HuH-7.5 (cell line): Measurements from ENCODE around the gene TRIM34.
"Not testable (repeated sequence)": the region's sequence is repeated elsewhere in the genome, so short reads cannot be mapped to it uniquely, and the experiment has no call there.

Source experiments
- DNase-seq: peaks from one replicate; pipeline ENCODE4 v3.0.0; 2011; ENCODE audit warnings: low spot score

TRIM34 gene

GRCh38 chr11:5684036-5684645 is 59.3 kb downstream of the TRIM34 start:
- DNase-seq: no peak

- DNase-seq: peak; percentile 89
These were observed 60.0 kb downstream of the TRIM34 start, which contains the start of gene TRIM5 for GRCh38 chr11:5684646-5685362. TRIM5 (minus strand) TSS chr11:5685074; CDS start chr11:5680177, 4,897 bp downstream.

DNA sequence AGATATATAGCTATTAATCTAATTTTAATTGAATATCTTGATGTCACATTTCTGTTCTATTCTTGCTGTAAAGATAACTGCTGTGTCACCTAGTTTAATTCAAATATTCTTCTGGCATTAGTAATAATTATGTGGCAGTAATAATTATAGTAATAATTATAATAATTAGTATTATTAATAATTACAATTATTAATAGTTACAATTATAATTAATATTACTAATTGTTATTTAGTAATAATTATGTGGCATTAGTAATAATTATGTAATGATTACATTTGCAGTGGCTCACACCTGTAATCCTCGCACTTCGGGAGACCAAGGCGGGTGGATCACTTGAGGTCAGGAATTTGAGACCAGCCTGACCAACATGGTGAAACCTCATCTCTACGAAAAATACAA is 61.6 kb downstream of the TRIM34 start:
- DNase-seq: no peak

DNA sequence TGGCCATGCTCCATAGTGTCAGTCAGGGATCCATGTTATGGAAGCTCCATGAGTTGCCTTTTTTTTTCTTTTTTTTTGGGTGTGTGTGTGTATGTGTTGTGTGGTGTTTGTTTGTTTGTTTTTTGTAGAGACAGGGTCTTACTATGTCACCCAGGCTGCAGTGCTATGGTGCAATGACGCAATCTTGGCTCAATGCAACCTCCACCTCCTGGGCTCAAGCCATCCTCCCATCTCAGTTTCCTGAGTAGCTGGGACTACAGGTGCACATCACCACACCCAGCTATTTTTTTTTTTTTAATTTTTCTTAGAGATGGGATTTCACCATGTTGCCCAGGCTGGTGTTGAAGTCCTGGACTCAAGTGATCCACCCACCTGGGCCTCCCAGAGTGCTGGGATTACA is 63.7 kb downstream of the TRIM34 start:
- no peak for DNase-seq

- DNase-seq: no peak
These were observed 64.8 kb downstream of the TRIM34 start, which contains the start of gene TRIM22 for GRCh38 chr11:5689551-5689983. TRIM22 (plus strand) TSS chr11:5689790; CDS start chr11:5696233, 6,443 bp downstream.

DNA sequence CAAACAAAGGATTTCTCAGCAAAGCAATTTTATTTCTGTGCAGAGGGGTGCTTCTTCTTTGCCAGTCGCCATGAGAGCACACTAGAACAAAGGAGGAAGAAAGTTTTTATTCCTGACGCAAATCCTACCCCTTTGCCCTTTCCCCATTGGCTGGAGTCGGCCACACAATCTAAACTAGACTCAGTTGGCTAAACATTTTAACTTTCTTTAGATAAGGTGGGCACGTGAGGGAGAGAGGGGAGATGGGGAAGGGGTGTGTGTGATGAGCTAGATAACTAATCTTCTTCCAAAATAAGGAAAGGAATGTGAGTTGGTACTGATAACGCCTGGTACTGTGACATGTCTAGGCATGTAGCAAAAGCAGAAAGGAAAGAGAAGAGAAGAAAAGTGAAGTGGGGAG is 65.4 kb downstream of the TRIM34 start:
- DNase-seq: no peak

DNA sequence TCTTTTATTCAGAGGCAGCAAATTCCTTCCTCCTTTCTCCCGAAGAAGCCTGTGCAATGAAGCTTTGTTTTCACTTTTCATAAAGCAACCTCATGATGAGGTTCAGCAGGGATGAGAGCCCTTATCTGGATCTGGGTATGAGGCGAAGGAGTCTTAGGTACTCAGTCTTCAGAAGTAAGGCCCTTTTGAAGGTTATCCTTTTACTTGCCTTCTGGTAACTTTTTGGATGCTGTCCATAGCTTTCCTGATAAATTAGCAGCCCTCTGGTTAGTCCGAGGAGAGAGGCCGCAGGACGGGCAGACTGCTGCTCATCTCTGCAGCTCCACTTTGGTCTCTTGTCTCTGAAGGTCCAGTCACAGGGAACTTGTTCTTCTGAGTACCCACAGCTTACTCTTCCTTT is 65.9 kb downstream of the TRIM34 start:
- no peak for DNase-seq

- DNase-seq: not testable (repeated sequence)
These were observed 66.6 kb downstream of the TRIM34 start for GRCh38 chr11:5691238-5691963.

DNA sequence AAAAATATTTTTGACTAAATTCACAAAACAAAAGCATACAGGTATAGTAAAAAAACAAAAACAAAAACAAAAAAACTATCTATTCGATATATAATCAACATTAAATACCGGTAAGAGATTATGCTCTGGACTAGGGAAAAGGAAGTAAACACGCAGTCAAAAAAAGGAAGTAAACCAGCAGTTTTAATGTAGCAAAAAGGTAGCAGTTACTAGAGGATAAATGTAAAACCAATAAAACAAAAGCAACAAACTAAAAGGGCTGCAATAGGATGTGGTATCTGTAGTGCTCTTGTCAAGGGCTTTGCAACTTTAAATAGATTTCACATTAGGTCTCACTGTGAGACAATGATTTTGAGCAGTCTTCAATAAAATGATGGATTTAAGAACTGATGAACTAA is 67.2 kb downstream of the TRIM34 start:
- no peak for DNase-seq
